ENCODE results near the gene EBP. TPM values are rescaled to one million over a fixed set of nuclear protein-coding genes. Genes with fewer than 3 reads are reported as not detected.

Gene EBP
- total RNA-seq, 3 donors from 2014 or later = 60.5 to 161 (median 158) TPM

DNA sequence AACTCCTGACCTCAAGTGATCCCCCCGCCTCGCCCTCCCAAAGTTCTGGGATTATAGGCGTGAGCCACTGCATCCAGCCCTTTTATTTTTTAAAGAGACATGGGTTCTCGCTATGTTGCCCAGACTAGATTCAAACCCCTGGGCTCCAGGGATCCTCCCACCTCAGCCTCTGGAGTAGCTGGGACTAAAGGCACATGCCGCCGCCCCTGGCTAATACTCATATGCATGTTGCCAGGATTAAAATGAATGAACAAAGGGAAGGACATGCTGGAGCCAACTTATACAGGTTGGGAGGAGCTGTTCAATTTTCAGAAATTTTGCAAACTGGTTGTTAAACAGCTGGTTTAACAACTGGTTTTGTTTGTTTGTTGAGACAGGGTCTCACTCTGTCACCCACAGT lies 47.0 kb upstream of the EBP start:
- DNase-seq = no peak
- no peaks in the 10 kb centered on the region for H3K4me1 ChIP-seq (ENCODE audit: low read depth)
- no peak overlapping the region for H3K4me3 ChIP-seq
- no peaks in the 10 kb centered on the region for H3K36me3 ChIP-seq (ENCODE audit: low read depth)
- TF ChIP-seq, protein P1, sequence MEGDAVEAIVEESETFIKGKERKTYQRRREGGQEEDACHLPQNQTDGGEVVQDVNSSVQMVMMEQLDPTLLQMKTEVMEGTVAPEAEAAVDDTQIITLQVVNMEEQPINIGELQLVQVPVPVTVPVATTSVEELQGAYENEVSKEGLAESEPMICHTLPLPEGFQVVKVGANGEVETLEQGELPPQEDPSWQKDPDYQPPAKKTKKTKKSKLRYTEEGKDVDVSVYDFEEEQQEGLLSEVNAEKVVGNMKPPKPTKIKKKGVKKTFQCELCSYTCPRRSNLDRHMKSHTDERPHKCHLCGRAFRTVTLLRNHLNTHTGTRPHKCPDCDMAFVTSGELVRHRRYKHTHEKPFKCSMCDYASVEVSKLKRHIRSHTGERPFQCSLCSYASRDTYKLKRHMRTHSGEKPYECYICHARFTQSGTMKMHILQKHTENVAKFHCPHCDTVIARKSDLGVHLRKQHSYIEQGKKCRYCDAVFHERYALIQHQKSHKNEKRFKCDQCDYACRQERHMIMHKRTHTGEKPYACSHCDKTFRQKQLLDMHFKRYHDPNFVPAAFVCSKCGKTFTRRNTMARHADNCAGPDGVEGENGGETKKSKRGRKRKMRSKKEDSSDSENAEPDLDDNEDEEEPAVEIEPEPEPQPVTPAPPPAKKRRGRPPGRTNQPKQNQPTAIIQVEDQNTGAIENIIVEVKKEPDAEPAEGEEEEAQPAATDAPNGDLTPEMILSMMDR (IDR thresholded peaks at IDR 0.05) = no peak
- ATAC-seq = no peak
- no peaks in the 10 kb centered on the region for H3K9me3 ChIP-seq
- intact Hi-C loops (cut with DNase I, micrococcal nuclease) = no loop called here

DNA sequence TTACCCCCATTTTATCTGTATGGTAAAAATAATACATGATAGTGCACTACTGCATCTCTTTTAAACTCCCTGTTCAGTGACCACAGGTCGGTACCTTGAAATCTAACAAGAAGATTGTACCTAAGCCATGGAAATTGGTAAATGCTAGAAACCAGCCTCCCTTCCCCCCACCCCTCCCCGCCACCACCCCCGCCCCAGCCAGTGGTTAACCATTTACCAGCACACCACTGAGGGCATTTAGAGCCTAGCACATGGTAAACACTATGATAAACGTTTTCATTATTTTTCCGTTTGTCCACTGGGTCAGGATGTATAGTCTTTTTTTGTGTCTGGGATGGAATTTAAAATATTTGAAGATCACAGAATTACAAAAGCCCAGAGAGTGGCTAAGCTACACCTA lies 46.3 kb upstream of the EBP start:
- peak in 1 of 3 donors; percentile 25 for DNase-seq
- H3K4me1 ChIP-seq (ENCODE audit: low read depth) = no peaks in the 10 kb centered on the region
- peak; percentile 44 for ATAC-seq
- no peaks in the 10 kb centered on the region for H3K9me3 ChIP-seq
- TF ChIP-seq, protein P1 (IDR thresholded peaks at IDR 0.05) = no peak
- H3K4me3 ChIP-seq = no peak overlapping the region
- no peaks in the 10 kb centered on the region for H3K36me3 ChIP-seq (ENCODE audit: low read depth)
- intact Hi-C loops (cut with DNase I, micrococcal nuclease) = no loop called here

DNA sequence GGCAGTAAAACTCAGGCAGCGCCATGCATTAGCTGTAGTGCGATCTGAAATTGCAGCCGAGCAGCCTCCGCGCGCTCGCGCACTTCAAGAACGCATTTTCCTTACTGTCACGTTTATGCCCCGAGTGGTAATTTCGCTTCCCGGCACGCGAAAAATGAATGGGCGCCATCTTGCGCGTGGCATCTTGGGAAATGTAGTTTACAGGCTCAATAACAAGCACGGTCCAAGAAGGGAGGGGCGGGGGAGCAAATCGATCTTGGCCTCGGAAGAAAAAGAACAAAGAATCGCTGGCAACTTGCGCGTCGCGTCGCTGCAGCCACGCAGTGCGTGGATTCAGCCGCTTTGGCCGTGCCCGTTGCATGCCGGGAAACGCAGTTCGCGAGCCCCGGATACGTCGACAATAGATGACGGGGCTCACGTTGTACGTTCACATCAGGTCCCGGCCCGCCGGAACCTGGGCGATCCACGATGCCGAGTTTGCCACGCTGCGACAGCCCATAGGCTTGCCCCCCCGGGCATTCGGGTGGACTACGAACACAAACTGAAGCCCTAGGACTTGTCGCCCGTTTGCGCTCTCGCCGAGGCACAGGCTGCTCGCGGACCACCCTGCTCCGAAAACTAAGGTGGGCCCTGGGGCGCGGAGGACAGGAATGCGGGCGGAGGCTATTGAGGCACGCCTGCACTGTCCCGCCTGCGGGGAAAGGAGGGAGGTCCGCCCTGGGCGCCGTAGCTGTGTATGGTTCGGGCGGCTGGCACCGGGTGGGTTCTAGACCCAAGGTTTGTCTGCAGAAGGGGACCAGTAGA lies 45.6 kb upstream of the EBP start, which contains the start of gene FTSJ1:
Gene FTSJ1, plus strand, starts transcription at position 426 of the 804 bp plus-strand sequence. CDS start 1,849 bp downstream, outside the sequence.
- TF ChIP-seq, protein P1 (IDR thresholded peaks at IDR 0.05) = no peak
- Histone ChIP-seq H3K9me3 (no peaks in the 10 kb centered on the region), H3K36me3 (ENCODE audit: low read depth) (no peaks in the 10 kb centered on the region), H3K4me3 (peak within 1 kb of the TSS; percentile 51), H3K4me1 (ENCODE audit: low read depth) (no peaks in the 10 kb centered on the region)
- peak; percentile 96 for ATAC-seq
- intact Hi-C loops (cut with DNase I, micrococcal nuclease) = no loop called here
- peak; percentile 88 to 93 (median 90) for DNase-seq

DNA sequence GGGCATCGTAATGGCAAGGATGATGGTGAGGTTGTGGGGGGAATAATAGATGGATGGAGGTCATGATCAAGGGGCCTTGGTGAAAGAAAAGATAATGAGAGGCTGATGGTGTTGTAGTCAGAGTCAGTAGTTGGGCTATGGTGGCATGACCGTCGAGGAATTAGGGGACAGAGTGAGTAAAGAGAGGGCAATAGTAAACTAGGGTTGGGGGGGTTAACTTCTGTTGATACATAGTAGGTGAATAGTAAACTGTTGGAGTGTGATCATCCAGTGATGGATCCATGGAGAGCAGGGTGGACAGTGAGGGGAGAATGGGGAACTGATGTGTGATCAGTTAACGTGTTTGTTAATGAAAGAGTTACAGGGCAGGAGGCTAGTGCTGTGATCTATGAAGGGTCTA lies 44.7 kb upstream of the EBP start:
- intact Hi-C loops (cut with DNase I, micrococcal nuclease) = no loop called here
- ATAC-seq (no peak), DNase-seq (no peak)
- no peaks in the 10 kb centered on the region for H3K4me1 ChIP-seq (ENCODE audit: low read depth)
- H3K4me3 ChIP-seq = no peak overlapping the region
- no peaks in the 10 kb centered on the region for H3K9me3 ChIP-seq
- no peaks in the 10 kb centered on the region for H3K36me3 ChIP-seq (ENCODE audit: low read depth)
- TF ChIP-seq, protein P1 (IDR thresholded peaks at IDR 0.05) = no peak

DNA sequence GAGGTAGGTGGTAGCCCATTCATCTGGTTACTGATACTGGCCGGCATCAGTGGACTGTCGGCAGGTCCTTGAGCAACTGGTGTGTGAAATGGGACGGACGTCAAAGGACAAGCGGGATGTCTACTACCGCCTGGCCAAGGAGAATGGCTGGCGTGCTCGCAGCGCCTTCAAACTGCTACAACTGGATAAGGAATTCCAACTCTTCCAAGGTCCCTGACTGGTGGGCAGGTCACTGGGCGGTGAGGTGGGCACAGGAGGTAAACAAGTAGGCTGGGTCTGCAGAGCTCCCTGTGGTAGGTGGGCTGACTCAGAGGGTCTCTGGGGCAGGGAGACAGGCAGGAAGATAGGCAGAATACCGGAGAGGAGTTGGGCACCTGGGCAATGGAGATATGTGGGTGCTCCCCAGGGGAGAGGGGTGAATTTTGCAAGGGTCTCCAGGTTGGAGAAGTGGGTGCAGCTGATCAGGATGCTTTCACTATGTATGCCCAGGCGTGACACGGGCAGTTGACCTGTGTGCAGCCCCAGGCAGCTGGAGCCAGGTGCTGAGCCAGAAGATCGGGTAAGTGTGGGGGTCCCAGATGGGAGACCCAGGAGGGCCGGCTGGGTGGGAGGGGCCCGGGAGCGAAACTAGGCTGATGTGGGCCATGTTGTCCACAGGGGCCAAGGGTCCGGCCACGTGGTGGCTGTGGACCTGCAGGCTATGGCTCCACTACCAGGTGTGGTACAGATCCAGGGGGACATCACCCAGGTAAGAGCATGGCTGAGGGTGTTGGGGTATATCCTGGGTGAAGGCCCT lies 43.5 kb upstream of the EBP start:
- H3K36me3 ChIP-seq (ENCODE audit: low read depth) = no peaks in the 10 kb centered on the region
- TF ChIP-seq, protein P1 (IDR thresholded peaks at IDR 0.05) = no peak
- H3K4me3 ChIP-seq = no peak overlapping the region
- H3K9me3 ChIP-seq = no peaks in the 10 kb centered on the region
- no peaks in the 10 kb centered on the region for H3K4me1 ChIP-seq (ENCODE audit: low read depth)
- intact Hi-C loops (cut with DNase I, micrococcal nuclease) = no loop called here
- DNase-seq (no peak), ATAC-seq (no peak)

All from mucosa of descending colon (tissue), 3 donors.